Neural progenitor cell (in vitro differentiated cells): ENCODE results near the gene ETFB. TPM values are rescaled to one million over a fixed set of nuclear protein-coding genes. Genes with fewer than 3 reads are reported as not detected.

Experiments used
- DNase-seq: peaks from one replicate; pipeline ENCODE4 v3.0.0-alpha.2; 2016; ENCODE audit warnings: low spot score
- H2AFZ ChIP-seq: fragments of 200-600 bp; sonication (generic); replicated peaks from 2 replicates; pipeline ENCODE4 v1.6.1; 2016; ENCODE audit warnings: antibody characterized with exemption
- H3F3A ChIP-seq: fragments of 200-600 bp; sonication (generic); 2 replicates; pipeline ENCODE4 v1.6.1; 2016; ENCODE audit warnings: antibody characterized with exemption, low read depth
- H3K27ac ChIP-seq: fragments of 200-600 bp; sonication (generic); 2 replicates; pipeline ENCODE4 v1.5.1; 2016; ENCODE audit warnings: mild to moderate bottlenecking
- H3K27me3 ChIP-seq: fragments of 200-600 bp; sonication (generic); 2 replicates; pipeline ENCODE4 v1.6.1; 2016; ENCODE audit warnings: mild to moderate bottlenecking, moderate library complexity
- H3K36me3 ChIP-seq: fragments of 200-600 bp; sonication (generic); 2 replicates; pipeline ENCODE4 v1.5.1; 2016
- H3K4me1 ChIP-seq: fragments of 200-600 bp; sonication (generic); 2 replicates; pipeline ENCODE4 v1.6.1; 2016; ENCODE audit warnings: mixed run types
- H3K4me2 ChIP-seq: fragments of 200-600 bp; sonication (generic); 2 replicates; pipeline ENCODE4 v1.6.1; 2016
- H3K4me3 ChIP-seq: fragments of 200-600 bp; sonication (generic); 2 replicates; pipeline ENCODE4 v1.5.1; 2016
- H3K79me2 ChIP-seq: fragments of 200-600 bp; sonication (generic); 2 replicates; pipeline ENCODE4 v1.6.1; 2016; ENCODE audit warnings: low read depth
- H3K9ac ChIP-seq: fragments of 200-600 bp; sonication (generic); 2 replicates; pipeline ENCODE4 v1.6.1; 2016
- H3K9me3 ChIP-seq: fragments of 200-600 bp; sonication (generic); 2 replicates; pipeline ENCODE4 v1.5.1; 2016; ENCODE audit warnings: low read depth
- H4K20me1 ChIP-seq: fragments of 200-600 bp; sonication (generic); 2 replicates; pipeline ENCODE4 v1.6.1; 2016; ENCODE audit warnings: low read depth
- H3K27ac Mint-ChIP-seq: 3 replicates; pipeline ENCODE4 v1.8.0; 2021; ENCODE audit warnings: mixed read lengths
- H3K27me3 Mint-ChIP-seq: 2 replicates; pipeline ENCODE4 v1.8.0; 2022; ENCODE audit warnings: low read depth, mild to moderate bottlenecking, inconsistent platforms, moderate library complexity, mixed read lengths; ENCODE audit not compliant: insufficient read depth
- H3K36me3 Mint-ChIP-seq: 3 replicates; pipeline ENCODE4 v1.8.0; 2021; ENCODE audit warnings: mixed read lengths
- H3K4me1 Mint-ChIP-seq: 3 replicates; pipeline ENCODE4 v1.8.0; 2021; ENCODE audit warnings: mixed read lengths
- H3K4me3 Mint-ChIP-seq: 3 replicates; pipeline ENCODE4 v1.8.0; 2021; ENCODE audit warnings: mild to moderate bottlenecking, moderate library complexity, mixed read lengths
- H3K9me3 Mint-ChIP-seq: 3 replicates; pipeline ENCODE4 v1.8.0; 2020; ENCODE audit warnings: mixed read lengths
- EZH2 ChIP-seq: fragments of 200-600 bp; sonication (generic); IDR thresholded peaks from 2 replicates; pipeline ENCODE4 v1.6.1; 2017; ENCODE audit warnings: antibody characterized with exemption, mild to moderate bottlenecking, moderate library complexity
- EZH2phosphoT487 ChIP-seq: fragments of 200-600 bp; sonication (generic); IDR thresholded peaks from 2 replicates; pipeline ENCODE4 v1.6.1; 2017; ENCODE audit warnings: antibody characterized with exemption
- total RNA-seq: library from RNA; depleted of rRNA; stranded (reverse); fragments of >200 nt; gene quantifications from 2 replicates; pipeline ENCODE4 v1.2.3, GENCODE V29; 2015; ENCODE audit warnings: low replicate concordance
- TF ChIP-seq, protein P1 (sequence below): fragments of 200-600 bp; sonication (generic); IDR thresholded peaks from 2 replicates; pipeline ENCODE4 v1.5.1; 2017; ENCODE audit warnings: antibody characterized with exemption, mild to moderate bottlenecking

ETFB gene
- total RNA-seq, 1 donor from 2014 or later: 27.0 TPM

DNA sequence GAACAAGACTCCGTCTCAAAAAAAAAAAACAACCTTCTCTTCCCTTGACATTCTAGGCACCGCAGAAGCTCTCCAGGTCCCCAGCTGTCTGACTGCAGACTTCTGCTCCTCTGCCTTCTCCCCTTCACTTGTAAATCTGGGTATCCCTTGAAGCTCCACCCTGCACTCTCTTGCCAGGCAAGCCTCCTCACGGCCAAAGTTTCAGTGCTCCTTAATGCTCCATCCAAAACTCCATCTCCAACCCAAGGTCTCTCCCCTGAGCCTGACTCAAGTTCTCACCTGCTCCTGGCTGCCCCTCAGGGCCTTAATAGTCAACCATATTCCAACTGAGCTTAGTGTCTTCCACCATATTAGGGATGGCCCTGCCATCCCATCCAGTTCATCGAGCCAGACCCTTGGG lies 4.0 kb upstream of the ETFB start:
- Histone ChIP-seq H3K4me1 (peaks cover 7% of the 10 kb centered on the region), H3K27ac (no peak overlapping the region), H3K4me2 (no peak overlapping the region), H2AFZ (no peak overlapping the region), H3K36me3 (no peaks in the 10 kb centered on the region), H3K9ac (no peak overlapping the region), H3K9me3 (no peaks in the 10 kb centered on the region), H3K27me3 (no peaks in the 10 kb centered on the region), H4K20me1 (no peaks in the 10 kb centered on the region), H3K4me3 (no peak overlapping the region), H3K79me2 (no peaks in the 10 kb centered on the region), H3F3A (peaks cover 14% of the 10 kb centered on the region)
- TF ChIP-seq, protein P1, sequence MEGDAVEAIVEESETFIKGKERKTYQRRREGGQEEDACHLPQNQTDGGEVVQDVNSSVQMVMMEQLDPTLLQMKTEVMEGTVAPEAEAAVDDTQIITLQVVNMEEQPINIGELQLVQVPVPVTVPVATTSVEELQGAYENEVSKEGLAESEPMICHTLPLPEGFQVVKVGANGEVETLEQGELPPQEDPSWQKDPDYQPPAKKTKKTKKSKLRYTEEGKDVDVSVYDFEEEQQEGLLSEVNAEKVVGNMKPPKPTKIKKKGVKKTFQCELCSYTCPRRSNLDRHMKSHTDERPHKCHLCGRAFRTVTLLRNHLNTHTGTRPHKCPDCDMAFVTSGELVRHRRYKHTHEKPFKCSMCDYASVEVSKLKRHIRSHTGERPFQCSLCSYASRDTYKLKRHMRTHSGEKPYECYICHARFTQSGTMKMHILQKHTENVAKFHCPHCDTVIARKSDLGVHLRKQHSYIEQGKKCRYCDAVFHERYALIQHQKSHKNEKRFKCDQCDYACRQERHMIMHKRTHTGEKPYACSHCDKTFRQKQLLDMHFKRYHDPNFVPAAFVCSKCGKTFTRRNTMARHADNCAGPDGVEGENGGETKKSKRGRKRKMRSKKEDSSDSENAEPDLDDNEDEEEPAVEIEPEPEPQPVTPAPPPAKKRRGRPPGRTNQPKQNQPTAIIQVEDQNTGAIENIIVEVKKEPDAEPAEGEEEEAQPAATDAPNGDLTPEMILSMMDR: no peak
- TF ChIP-seq EZH2 (no peak), EZH2phosphoT487 (no peak)
- DNase-seq: no peak
- Mint-ChIP-seq H3K36me3 (no peaks in the 10 kb centered on the region), H3K4me1 (peaks cover 13% of the 10 kb centered on the region), H3K27ac (peak overlapping the region; percentile 4), H3K27me3 (peaks cover 13% of the 10 kb centered on the region), H3K4me3 (peak overlapping the region; percentile 50), H3K9me3 (no peaks in the 10 kb centered on the region)

DNA sequence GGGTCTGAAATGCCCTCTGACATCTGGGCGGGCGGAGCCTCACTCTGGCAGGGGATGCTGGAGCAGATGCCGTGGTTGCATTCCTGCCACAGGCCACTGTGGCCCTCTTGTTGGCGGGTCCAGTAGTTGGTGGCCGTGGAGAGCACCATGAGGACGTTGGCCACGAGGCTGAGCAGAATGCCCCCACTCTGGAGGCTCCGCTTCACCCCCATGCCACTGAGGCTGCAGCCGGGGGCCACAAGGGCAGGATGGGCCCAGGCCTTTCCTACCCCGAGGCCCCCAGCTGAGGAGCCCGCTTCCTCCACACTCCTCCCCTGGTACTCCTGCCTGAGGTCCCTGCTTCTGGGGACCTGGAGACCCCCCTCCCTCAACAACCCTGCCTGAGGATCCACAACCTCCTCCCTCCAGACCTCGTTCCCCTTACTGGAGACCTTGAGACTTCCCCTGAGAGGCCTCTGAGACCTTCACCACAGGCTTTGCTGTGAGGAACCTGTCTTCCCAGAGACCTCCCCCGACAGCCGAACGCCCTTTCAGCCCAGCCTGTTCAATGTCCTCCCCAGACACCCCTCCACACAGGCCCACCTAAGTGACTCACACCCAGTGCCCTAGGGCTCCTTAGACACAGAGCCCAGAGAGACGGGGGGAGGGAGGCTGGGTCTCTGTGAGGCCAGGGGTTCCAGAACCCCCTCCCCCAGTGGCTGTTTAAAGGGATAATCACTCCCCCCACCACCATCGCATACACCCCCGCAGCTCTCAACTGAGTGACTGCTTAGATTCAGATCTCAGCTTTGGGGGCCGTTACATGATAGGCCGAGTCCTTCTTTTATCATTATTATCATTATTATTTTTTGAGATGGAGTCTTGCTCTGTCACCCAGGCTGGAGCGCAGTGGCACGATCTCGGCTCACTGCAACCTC lies 2.4 kb upstream of the ETFB start, which contains the start of gene CLDND2:
CLDND2 (minus strand) TSS at position 638 of the 917 bp plus-strand sequence; CDS start at position 212, 426 bp downstream.
- H3K4me3 ChIP-seq: peak within 1 kb of the TSS; percentile 80
- H4K20me1 ChIP-seq: no peaks in the 10 kb centered on the region
- peak within 1 kb of the TSS; percentile 29 for H3K9ac ChIP-seq
- H3K9me3 ChIP-seq: no peaks in the 10 kb centered on the region
- H3K9me3 Mint-ChIP-seq: no peaks in the 10 kb centered on the region
- H3F3A ChIP-seq: peaks cover 14% of the 10 kb centered on the region
- peak within 1 kb of the TSS; percentile 99 for H3K4me3 Mint-ChIP-seq
- no peaks in the 10 kb centered on the region for H3K79me2 ChIP-seq
- H3K4me2 ChIP-seq: peak within 1 kb of the TSS; percentile 84
- H2AFZ ChIP-seq: peak within 1 kb of the TSS; percentile 68
- H3K36me3 ChIP-seq: no peaks in the 10 kb centered on the region
- peaks cover 20% of the 10 kb centered on the region for H3K4me1 Mint-ChIP-seq
- no peak for DNase-seq
- TF ChIP-seq EZH2phosphoT487 (no peak), EZH2 (no peak)
- H3K27me3 Mint-ChIP-seq: peaks cover 13% of the 10 kb centered on the region
- H3K36me3 Mint-ChIP-seq: no peaks in the 10 kb centered on the region
- peak within 1 kb of the TSS; percentile 60 for H3K27ac Mint-ChIP-seq
- H3K27ac ChIP-seq: peak within 1 kb of the TSS; percentile 76
- no peaks in the 10 kb centered on the region for H3K27me3 ChIP-seq
- H3K4me1 ChIP-seq: peaks cover 7% of the 10 kb centered on the region

DNA sequence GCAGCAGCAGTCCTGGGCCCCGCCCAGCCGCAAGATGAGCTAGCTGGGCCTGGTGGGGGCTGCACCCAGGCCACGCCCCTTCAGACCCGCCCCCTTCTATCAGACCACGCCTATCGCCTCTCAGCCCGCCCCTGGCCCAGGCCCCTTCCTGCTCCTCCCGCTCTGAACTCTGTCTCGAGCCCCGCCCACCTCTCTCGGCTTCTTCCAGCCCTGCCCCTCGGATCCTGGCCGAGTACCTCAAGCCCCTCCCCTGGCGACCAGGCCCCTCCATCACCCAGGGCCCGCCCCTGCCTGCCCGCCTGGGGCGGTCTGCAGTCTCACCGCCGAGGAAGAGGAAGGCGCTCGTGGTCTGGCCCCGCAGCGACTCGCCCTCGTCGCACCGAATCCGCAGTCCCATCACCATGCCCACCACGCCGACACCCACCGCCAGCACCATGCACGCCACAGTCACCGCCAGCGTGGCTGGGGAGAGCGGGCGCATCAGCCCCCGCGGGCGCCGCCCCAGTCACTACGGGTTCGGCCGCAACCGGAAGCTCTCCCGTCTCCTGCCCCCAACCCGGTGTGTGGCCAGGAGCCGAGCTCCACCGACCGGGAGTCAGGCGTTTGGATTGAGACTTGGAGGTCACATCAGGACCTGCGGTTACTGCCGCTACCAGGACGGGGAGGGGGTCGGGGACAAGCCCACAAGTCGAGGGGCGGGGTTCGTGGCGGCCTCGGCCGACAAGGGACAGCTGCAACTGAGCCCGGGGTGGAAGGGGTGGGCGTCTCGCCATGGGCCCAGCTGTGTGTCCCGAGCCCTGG lies 1.6 kb upstream of the ETFB start:
- H3K36me3 ChIP-seq: no peaks in the 10 kb centered on the region
- H4K20me1 ChIP-seq: no peaks in the 10 kb centered on the region
- H3K27ac ChIP-seq: peak overlapping the region; percentile 76
- no peak overlapping the region for H3K27ac Mint-ChIP-seq
- peak overlapping the region; percentile 99 for H3K4me3 Mint-ChIP-seq
- H3K79me2 ChIP-seq: no peaks in the 10 kb centered on the region
- H3K9ac ChIP-seq: peak overlapping the region; percentile 29
- peaks cover 7% of the 10 kb centered on the region for H3K4me1 ChIP-seq
- TF ChIP-seq, protein P1: no peak
- TF ChIP-seq EZH2 (no peak), EZH2phosphoT487 (no peak)
- H3K9me3 Mint-ChIP-seq: no peaks in the 10 kb centered on the region
- peaks cover 13% of the 10 kb centered on the region for H3K27me3 Mint-ChIP-seq
- peaks cover 14% of the 10 kb centered on the region for H3F3A ChIP-seq
- no peaks in the 10 kb centered on the region for H3K27me3 ChIP-seq
- peak overlapping the region; percentile 93 for H3K4me2 ChIP-seq
- H3K9me3 ChIP-seq: no peaks in the 10 kb centered on the region
- peak; percentile 99 for DNase-seq
- no peaks in the 10 kb centered on the region for H3K36me3 Mint-ChIP-seq
- peak overlapping the region; percentile 80 for H3K4me3 ChIP-seq
- H2AFZ ChIP-seq: peak overlapping the region; percentile 68
- peaks cover 24% of the 10 kb centered on the region for H3K4me1 Mint-ChIP-seq
